A673 (cell line): ENCODE data around the gene ITGB2.

Source experiments
- CTCF ChIP-seq: fragments of 300-800, 200-600 bp; sonication (generic); conservative IDR thresholded peaks from 2 replicates; pipeline ENCODE4 v1.5.1; 2017; ENCODE audit warnings: low read depth, mild to moderate bottlenecking, antibody characterized with exemption, low read length, moderate library complexity, mixed read lengths
- EZH2 ChIP-seq: fragments of 200-600 bp; sonication (generic); IDR thresholded peaks from 2 replicates; pipeline ENCODE4 v1.6.1; 2017; ENCODE audit warnings: borderline replicate concordance, low read depth, mild to moderate bottlenecking, mixed read lengths, antibody characterized with exemption, low read length; ENCODE audit not compliant: poor library complexity, severe bottlenecking

- no peak for TF ChIP-seq CTCF
- TF ChIP-seq EZH2 = no peak
Measured at GRCh38 chr21:44942566-44942965, 21.9 kb upstream of the ITGB2 start.
